Activated T-helper 1 cell treated with anti-CD3 and anti-CD28 coated beads, Interleukin-2, amount 50 U/mL, for 16 hours (primary cell): Measurements from ENCODE around the gene ZNF492.

ENCODE experiments used
- DNase-seq, 2 donors: peaks; one replicate each; pipeline ENCODE4 v3.0.0-alpha.2; 2020; ENCODE audit warnings: low read depth in 1 of 2, low spot score in 1 of 2

The ZNF492 gene

GRCh38 chr19:22633706-22634449, at the start of gene ZNF492:
TSS of gene ZNF492 (plus strand) at chr19:22634324. CDS start at chr19:22653400, 19,076 bp downstream.
- DNase-seq, result peak; percentile 52 to 68

- DNase-seq, result no peak
Observed at GRCh38 chr19:22595422-22595821, 38.7 kb upstream of the ZNF492 start.

DNA sequence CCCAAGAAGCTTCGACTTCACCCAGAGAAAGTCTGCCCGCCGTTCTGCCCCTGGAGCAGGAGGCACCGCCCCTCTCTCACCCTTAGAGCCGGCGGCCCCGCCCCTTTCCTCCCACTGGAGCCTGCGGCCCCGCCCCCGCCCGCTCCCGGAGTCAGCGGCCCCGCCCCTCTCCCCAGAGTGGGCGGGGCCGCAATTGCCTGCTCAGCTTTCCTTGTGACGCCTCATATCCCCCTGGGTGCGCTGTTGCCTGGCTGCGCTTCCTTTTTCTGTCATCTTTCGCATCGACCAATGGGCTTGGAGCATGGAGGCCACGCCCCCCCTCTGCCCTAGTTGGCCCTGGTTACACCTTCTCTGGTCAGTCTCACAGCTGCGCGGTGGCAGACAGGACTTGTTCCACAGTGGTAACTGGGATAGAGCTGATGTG, 38.2 kb upstream of the ZNF492 start:
- DNase-seq, result no peak

- no peak for DNase-seq
Observed at GRCh38 chr19:22600690-22601648, 33.2 kb upstream of the ZNF492 start.

DNA sequence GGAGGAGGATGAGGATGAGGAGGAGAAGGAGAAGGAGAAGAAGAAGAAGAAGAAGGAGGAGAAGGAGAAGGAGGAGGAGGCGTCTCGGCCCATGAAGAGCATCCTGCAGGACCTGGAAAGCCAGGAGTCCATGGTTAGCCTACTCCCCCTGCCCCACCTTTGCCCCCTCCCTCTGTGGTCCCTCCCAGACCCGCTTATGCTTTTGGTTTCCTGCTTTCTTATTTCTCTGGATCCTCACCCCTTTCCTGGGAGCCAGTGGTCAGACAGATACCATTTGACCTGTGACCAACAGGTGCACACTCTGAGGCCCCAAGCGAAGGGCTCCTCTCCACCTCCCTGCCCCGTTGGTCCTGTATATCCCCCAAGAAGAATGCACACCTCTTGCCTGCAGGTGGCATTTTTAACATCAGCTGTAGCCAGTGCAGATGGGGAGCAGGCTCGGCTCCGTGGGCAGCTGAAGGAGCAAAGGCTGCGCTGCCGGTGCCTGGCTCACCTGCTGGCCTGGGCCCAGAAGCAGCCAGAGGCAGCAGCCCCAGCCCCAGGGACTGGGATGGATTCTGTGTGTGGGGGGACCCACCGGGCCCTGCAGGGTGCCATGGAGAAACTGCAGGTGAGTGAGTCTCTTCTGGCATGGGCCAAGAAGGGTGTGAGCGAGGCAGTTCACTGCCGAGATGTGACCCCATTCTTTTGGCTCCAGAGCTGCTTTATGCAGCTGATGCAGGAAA, 32.1 kb upstream of the ZNF492 start:
- no peak for DNase-seq

- DNase-seq, result no peak
Observed at GRCh38 chr19:22602631-22603272, 31.4 kb upstream of the ZNF492 start.

- DNase-seq, result no peak
Observed at GRCh38 chr19:22603518-22604440, 30.3 kb upstream of the ZNF492 start.

DNA sequence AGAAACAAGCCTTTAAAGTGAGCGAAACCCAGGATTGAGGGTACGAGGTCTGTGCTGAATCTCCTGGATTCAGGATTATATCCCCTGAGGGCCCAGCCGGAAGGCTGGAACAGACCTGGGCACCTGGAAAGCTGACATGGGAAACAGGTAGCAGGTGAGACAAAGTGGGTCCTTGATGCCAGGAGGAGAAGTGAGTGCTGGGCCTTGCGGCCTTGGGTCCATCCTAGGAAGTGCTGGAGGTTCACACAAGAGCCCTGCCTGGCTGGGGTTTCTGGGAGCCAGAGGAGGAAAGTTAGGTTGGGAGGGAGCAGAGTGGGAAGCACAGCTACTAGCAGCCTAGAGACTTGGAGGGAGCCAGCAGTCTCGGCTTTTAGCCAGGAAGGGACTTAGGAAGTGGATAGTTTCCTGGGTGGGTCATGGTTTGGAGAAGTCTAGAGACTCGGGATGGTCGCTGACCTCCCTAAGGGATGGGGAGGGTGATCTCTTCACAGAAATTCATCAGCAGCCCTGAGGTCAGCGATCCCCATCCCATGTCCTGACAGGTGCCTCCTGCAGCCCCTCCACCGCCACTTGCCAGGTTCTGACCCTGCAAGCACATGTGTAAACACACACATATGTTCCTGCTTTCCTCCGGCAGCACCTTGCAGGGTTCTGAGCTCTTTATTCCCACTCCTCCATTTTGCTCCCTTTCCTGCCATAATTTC, 29.4 kb upstream of the ZNF492 start:
- no peak for DNase-seq

DNA sequence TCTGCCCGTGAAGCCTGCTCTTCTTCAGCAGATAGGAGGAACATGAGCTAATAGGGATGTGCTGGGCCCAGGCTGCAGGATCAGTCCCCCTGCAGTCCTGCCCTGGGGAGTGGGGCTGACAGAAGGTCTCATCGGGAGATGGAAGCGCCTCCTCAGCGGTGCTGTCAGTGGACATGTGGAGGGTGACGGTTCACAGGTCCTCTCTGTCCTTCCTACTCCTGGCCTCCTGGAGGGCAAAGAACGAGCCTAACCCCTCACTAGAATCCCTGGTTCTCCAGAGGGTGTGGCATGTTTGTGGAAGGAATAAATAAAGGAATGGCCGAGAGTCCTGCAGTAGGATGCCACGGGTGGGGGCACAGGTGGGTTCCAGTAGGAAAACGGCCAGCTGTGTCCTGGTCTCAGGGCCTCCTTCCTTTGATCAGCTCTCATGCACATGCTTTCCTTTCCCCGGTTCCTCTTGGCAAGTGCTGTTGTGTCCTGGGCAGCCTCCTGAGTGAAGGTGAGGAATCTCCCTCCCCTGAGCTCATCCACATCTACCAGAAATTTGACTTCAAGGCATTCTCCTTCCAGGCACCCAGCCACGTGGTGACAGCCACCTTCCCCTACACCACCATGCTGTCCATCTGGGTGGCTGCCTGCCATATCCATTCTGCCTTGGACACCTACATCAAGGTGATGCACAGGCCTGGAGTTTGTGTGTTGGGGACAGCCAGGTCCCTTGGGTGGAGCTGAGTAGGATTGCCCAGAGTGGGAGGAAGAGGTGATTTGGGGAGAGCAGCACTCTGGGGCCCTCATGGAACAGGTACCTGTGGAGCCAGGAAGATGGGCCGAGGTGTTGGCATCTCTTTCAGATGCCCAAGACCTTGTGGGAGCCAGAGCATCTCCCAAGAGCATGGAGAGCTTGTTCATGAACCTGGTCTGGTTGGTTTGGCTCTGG, 28.6 kb upstream of the ZNF492 start:
- no peak for DNase-seq

- DNase-seq, result no peak
Observed at GRCh38 chr19:22606212-22606553, 27.9 kb upstream of the ZNF492 start.

GRCh38 chr19:22606954-22607652, 27.0 kb upstream of the ZNF492 start:
- no peak for DNase-seq

- no peak for DNase-seq
Observed at GRCh38 chr19:22607653-22608430, 26.3 kb upstream of the ZNF492 start.

DNA sequence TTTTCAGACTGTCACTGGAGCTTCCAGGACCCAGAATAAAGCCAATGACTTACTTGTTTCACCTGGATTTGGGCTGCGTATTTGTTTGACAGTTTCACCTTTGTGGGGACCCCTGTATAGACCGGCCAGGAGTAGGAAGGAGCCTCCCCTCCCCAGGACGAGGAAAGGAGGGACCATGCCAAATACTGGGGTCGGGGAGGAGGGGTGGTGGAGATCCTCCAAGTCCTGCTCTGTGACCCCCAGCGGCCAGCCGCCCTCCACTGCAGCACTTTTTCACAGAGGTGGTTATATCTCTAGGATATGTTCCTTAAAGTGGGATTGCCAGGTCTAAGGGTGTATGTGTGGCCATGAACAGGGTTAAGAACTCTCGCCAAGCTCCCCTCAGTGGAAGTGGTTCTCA, 25.7 kb upstream of the ZNF492 start:
- no peak for DNase-seq

DNA sequence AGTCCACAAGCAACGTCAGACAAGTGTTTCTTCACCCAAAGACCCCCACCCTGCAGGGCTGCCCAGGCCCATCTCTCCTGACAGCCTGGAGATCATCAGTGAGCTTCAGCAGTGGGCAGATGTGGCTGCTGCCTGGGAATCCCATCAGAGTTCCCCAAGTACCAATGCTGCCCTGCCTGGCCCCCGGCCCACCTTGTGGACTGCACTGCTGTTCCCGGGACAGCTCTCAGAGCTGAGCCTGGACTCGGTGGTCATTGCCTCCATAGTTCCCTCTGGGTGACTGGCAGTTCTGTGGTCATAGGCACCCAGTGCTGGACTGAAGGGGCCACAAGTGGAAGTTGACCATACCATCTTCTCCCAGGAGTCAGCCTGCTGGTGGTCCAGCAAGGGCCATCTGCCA, 24.5 kb upstream of the ZNF492 start:
- DNase-seq, result no peak

- DNase-seq, result no peak
Observed at GRCh38 chr19:22610121-22610520, 24.0 kb upstream of the ZNF492 start.

DNA sequence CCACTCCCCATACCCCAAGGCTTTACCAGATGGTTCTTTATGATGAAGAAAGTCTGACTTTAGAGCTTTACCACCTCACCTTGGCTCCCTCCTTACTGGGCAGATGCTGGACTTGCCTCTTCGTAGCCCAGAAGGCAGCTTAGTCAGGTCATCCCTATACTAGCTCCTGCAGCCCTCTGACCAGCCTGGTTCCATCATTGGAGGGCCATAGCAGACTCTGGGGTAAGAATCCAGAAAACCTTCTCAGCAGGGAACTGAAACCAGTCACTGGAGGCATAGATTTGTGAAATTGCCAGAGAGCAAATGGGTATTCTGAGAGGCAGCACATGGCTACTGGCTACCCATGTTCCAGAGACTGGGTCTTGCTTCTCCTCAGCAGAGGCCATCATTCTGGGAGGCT, 21.8 kb upstream of the ZNF492 start:
- DNase-seq, result no peak

GRCh38 chr19:22616659-22617058, 17.5 kb upstream of the ZNF492 start:
- DNase-seq, result no peak
